ACC112 (cell line): ENCODE measurements around the gene KRT84.
A peak's percentile ranks its signal among the peaks of the same experiment; 100 is the strongest.

Experiments used
- H2AFZ ChIP-seq: fragments of 200-600 bp; sonication (generic); one replicate; pipeline ENCODE4 v1.6.0; 2017; ENCODE audit warnings: antibody characterized with exemption, low read length; ENCODE audit not compliant: unreplicated experiment
- H3K27ac ChIP-seq: fragments of 200-600 bp; sonication (generic); 2 replicates; pipeline ENCODE4 v1.5.1; 2014; ENCODE audit warnings: low read depth, mild to moderate bottlenecking, antibody characterized with exemption, low read length, moderate library complexity
- H3K27me3 ChIP-seq: fragments of 200-600 bp; sonication (generic); 2 replicates; pipeline ENCODE4 v1.6.1; 2014; ENCODE audit warnings: mild to moderate bottlenecking, antibody characterized with exemption, low read length, moderate library complexity, mixed read lengths; ENCODE audit not compliant: insufficient read depth
- H3K36me3 ChIP-seq: fragments of 200-600 bp; sonication (generic); 2 replicates; pipeline ENCODE4 v1.6.1; 2016; ENCODE audit warnings: mild to moderate bottlenecking, antibody characterized with exemption, low read length, moderate library complexity, mixed read lengths; ENCODE audit not compliant: insufficient read depth
- H3K4me1 ChIP-seq: fragments of 200-600 bp; sonication (generic); one replicate; pipeline ENCODE4 v1.6.1; 2016; ENCODE audit warnings: low read length, mixed read lengths; ENCODE audit not compliant: insufficient read depth, unreplicated experiment, control insufficient read depth
- H3K4me3 ChIP-seq: fragments of 200-600 bp; sonication (generic); 2 replicates; pipeline ENCODE4 v1.5.1; 2014; ENCODE audit warnings: mild to moderate bottlenecking, low read depth, low read length
- H3K79me2 ChIP-seq: fragments of 200-600 bp; sonication (generic); one replicate; pipeline ENCODE4 v1.6.0; 2016; ENCODE audit warnings: low read length; ENCODE audit not compliant: control insufficient read depth, unreplicated experiment, insufficient read depth

KRT84 gene

DNA sequence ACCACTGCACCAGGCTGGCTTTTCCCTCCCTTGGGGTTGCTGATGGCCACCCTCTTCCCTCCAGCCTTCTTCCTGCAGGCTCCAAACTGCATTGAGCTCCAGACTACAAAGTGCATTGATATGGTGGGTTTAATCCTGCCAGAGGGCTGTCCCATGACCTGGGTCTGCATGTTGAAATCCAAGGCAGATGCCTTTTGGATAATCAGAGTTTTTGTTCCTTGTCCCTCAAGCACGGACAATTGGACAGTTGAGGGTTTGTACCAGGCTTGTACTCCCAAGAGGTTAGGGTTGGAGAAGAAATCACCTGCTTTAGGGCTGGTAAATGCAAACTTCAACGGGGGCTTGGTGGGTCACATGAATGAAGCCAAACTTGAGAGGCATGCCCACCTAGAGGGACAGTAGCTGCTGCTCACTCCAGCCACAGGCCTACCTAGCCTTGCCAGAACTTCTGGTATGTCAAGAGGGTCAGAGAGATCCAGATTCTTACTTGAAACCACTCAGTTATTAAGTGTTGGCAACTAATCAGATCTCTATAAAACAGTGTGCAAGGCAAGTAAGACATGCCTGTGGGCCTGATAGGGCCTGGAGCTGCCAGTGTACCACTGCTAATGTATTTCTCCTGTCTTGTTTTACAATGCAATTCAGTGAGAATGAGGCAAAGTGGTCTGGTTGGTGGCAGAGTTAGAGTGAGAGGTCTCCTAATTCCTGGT, 42.5 kb downstream of the KRT84 start:
- 0 out of 2 replicates have a peak, but pooled peaks cover 5% of the 10 kb centered on the region for H3K27me3 ChIP-seq
- H3K4me1 ChIP-seq = no peaks in the 10 kb centered on the region
- H3K4me3 ChIP-seq = no peak overlapping the region
- no peak overlapping the region for H2AFZ ChIP-seq
- no peaks in the 10 kb centered on the region for H3K36me3 ChIP-seq
- H3K79me2 ChIP-seq = no peaks in the 10 kb centered on the region
- no peak overlapping the region for H3K27ac ChIP-seq

DNA sequence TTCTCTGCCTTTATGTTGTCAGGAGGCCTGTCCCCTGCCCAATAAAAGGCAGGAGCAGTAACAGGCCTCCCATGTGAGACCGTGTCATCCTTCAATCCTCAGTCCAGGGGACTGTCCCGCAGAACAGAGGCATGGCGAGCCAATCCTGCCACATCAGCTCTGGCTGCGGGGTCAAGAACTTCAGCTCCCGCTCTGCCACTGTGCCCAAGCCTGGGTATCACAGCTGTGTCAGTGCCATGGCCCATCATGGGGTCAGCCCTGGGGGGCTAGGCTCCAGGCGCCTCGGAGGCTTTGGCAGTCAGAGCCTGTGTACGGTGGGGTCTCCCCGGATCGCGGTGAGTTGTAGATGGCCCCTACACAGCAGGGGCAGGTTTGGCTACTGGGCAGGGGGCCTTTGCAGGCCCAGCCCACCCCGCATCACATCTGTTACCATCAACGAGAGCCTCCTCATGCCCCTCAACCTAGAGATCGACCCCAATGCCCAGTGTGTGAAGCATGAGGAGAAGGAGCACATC, 44.3 kb downstream of the KRT84 start:
- no peaks in the 10 kb centered on the region for H3K4me1 ChIP-seq
- no peaks in the 10 kb centered on the region for H3K36me3 ChIP-seq
- H3K79me2 ChIP-seq = no peaks in the 10 kb centered on the region
- H3K4me3 ChIP-seq = no peak overlapping the region
- H3K27ac ChIP-seq = no peak overlapping the region
- H2AFZ ChIP-seq = no peak overlapping the region
- H3K27me3 ChIP-seq = 0 out of 2 replicates have a peak, but pooled peaks cover 5% of the 10 kb centered on the region

DNA sequence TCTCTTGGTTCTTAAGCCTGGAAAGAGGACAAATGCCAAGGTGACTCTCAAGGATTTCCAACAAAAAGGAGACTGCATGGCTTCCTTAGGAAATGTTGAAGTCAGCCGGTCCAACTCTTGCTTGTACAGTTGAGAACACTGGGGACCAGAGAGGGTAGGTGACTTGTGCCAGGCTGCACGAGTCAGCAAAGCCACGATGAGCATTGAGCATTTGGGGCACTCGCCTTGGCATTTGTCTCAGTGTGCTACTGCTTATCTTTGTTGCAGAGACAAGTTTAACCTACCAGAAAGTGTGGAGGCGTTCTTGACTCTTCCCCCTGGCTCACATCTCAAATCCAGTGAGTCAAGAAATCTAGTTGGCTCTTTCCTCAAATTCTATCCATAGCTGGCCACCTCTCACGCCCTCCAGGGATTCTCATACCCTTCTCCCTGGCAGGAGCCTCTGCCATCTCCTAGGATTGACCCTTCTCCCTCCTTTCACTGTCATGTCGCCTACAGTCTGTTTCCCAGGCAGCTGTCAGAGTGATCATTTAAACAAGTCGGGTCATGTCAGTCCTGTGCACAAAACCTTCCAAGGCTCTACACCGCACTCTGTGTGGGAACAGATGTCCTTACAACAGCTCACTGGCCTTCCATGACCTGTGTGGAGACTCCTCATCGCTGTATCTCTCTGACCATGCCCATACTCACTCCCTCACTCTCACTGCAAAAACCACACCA, 47.1 kb downstream of the KRT84 start:
- Histone ChIP-seq H3K27ac (no peak overlapping the region), H3K27me3 (0 out of 2 replicates have a peak, but pooled peaks cover 4% of the 10 kb centered on the region), H3K36me3 (no peaks in the 10 kb centered on the region), H3K4me3 (no peak overlapping the region), H3K4me1 (no peaks in the 10 kb centered on the region), H2AFZ (no peak overlapping the region), H3K79me2 (no peaks in the 10 kb centered on the region)

DNA sequence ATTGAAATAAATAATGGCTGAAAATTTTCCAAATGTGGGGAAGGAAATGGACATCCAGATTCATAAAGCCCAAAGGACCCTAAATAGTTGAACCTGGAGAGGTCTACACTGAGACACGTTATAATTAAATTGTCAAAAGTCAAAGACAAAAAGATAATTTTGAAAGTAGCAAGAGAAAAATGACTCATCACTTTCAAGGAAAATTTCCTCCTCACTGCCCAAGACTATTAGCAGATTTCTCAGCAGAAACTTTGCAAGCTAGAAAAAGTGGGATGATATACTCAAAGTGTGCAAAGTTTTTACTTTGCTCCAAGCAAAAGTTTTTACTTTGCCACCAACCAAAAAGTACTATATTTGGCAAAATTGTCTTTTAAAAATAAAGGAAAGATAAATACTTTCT, 48.4 kb downstream of the KRT84 start:
- H3K27me3 ChIP-seq = 0 out of 2 replicates have a peak, but pooled peaks cover 2% of the 10 kb centered on the region
- H3K79me2 ChIP-seq = no peaks in the 10 kb centered on the region
- H3K27ac ChIP-seq = no peak overlapping the region

DNA sequence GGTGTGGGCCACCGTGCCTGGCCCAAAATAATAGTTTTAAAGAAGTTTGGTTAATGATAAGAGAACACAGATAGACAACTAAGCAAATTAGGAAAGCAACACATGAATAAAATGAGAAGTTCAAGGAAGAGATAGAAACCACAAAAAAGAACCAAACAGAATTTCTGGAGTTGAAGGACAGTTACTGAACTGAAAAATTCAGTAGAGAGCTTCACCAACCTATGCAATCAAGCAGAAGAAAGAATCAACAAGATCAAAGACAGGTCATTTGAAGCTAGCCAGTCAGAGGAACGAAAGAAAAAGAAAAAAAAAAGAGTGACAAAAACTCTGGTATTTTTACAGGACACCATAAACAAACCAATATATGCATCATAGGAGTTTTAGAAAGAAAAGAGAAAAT, 48.8 kb downstream of the KRT84 start:
- Histone ChIP-seq H3K27ac (no peak overlapping the region), H2AFZ (peak overlapping the region; percentile 8), H3K4me3 (no peak overlapping the region), H3K4me1 (no peaks in the 10 kb centered on the region), H3K36me3 (no peaks in the 10 kb centered on the region), H3K27me3 (0 out of 2 replicates have a peak, but pooled peaks cover 2% of the 10 kb centered on the region), H3K79me2 (no peaks in the 10 kb centered on the region)

More for the DNA sequence above, 48.4 kb downstream of the KRT84 start:
- Histone ChIP-seq H2AFZ (peak overlapping the region; percentile 8), H3K36me3 (no peaks in the 10 kb centered on the region), H3K4me3 (no peak overlapping the region), H3K4me1 (no peaks in the 10 kb centered on the region)

DNA sequence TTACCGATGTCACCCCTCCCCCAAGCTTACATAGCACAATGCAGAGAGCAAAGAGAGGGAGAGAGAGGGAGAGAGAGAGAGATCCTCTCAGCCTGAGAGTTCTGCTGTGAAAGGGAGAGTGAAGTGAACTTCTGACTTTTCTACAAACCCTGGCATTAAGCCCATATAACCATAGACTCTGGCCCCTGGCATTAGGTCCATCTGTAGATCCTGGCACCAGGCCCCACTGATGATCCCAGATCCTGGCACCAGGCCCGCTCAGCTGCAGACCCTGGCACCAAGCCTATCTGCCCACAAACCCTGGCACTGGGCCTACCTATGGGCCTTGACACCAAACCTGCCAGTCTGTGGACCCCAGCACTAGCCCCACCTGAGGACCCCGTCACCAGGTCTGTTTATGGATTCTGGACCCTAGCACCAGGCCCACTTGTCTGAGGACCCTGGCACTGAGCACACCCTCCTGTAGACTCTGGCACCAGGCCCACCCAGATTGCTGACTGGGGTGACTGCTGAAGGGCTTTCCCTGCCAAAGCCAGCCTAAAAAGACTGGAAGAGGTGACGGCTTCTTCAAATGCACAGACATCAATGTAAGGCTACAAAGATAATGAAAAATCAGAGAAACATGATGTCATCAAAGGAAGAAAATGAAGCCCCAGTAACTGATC, 49.7 kb downstream of the KRT84 start:
- no peak overlapping the region for H2AFZ ChIP-seq

DNA sequence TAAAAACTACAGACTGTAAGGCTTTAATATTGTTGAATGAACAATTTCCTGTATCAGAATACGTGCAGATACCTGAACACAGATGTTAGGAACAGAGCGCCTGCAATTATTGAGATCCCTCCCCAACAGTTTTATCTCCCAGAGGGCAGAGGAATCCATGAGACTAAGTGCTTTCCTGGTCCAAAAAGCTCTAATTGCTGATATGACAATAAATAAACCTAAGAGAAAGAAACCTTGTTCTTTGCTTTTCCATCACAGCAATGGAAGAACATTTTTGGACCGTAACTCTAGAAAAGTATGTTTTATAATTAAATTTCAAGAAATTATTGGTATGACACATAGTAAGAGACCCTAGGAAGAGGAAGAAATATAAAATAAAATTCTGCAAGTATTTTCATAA, 51.3 kb downstream of the KRT84 start:
- Histone ChIP-seq H2AFZ (no peak overlapping the region), H3K4me3 (no peak overlapping the region), H3K36me3 (no peaks in the 10 kb centered on the region), H3K27me3 (0 out of 2 replicates have a peak, but pooled peaks cover 2% of the 10 kb centered on the region), H3K79me2 (no peaks in the 10 kb centered on the region), H3K4me1 (no peaks in the 10 kb centered on the region), H3K27ac (no peak overlapping the region)

More for the DNA sequence above, 49.7 kb downstream of the KRT84 start:
- no peaks in the 10 kb centered on the region for H3K4me1 ChIP-seq
- H3K79me2 ChIP-seq = no peaks in the 10 kb centered on the region
- H3K36me3 ChIP-seq = no peaks in the 10 kb centered on the region
- no peak overlapping the region for H3K27ac ChIP-seq
- H3K4me3 ChIP-seq = no peak overlapping the region
- 0 out of 2 replicates have a peak, but pooled peaks cover 2% of the 10 kb centered on the region for H3K27me3 ChIP-seq

DNA sequence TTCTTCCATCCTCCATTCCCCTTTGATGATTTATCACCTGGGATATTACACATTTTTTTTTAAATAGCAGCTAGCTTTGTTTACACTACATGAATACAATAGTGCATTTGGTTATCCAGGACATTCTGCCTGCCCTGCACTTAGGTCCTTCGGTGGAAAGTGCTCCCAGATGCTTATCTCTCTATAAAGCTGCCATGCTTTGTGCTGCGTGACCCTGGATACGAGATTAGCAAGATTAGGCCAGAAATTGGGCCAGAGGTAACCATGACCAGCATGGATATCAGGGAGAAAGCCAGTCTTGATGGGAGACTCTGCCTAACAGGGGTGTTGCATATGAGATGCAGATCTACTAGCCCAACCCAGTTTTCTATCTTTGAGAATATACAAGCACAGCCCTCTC, 52.1 kb downstream of the KRT84 start:
- Histone ChIP-seq H3K4me3 (no peak overlapping the region), H3K27me3 (0 out of 2 replicates have a peak, but pooled peaks cover 2% of the 10 kb centered on the region), H3K27ac (no peak overlapping the region), H2AFZ (no peak overlapping the region), H3K36me3 (no peaks in the 10 kb centered on the region), H3K79me2 (no peaks in the 10 kb centered on the region), H3K4me1 (no peaks in the 10 kb centered on the region)

DNA sequence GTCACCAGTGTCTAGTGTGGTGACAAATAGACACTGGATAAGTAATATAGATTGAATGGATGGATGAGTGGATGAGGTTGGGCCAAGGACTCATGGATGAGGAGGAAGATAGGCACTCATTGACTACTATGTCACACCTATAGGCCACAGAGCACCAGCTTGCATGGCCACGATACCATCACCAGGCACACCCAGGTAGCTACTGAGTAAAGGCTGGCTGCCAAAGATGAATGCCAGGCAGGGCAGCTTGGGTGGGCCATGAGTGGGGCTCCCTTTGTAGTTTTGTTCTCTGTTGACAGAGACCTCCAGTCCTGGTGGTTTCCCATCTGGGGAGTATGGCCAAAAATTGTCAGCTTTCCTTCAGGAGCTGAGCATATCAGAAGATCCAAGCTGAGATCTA, 53.1 kb downstream of the KRT84 start:
- Histone ChIP-seq H2AFZ (no peak overlapping the region), H3K27ac (no peak overlapping the region), H3K4me3 (no peak overlapping the region), H3K36me3 (no peaks in the 10 kb centered on the region), H3K27me3 (0 out of 2 replicates have a peak, but pooled peaks cover 2% of the 10 kb centered on the region), H3K79me2 (no peaks in the 10 kb centered on the region), H3K4me1 (peaks cover under 1% of the 10 kb centered on the region)

DNA sequence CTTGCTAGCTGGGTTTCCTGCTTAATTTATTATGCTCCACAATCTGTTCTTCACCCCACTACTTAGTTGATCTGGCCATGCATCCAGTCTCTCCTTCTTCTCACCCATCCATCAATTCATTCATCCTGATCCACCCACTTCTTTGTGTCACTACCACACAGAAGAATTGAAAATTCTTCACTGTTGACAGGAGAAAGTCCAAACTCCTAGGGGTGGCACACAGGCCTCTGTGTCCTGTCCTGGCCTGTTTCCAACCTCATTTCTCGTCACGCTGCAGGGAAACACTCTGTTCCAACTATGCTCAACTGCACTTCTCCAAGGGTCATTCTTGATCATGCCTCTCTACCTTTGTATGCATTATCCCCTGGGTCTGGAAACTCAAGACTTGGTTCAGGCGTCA, 53.6 kb downstream of the KRT84 start:
- Histone ChIP-seq H3K4me3 (no peak overlapping the region), H3K79me2 (no peaks in the 10 kb centered on the region), H2AFZ (no peak overlapping the region), H3K27me3 (0 out of 2 replicates have a peak, but pooled peaks cover 2% of the 10 kb centered on the region), H3K4me1 (peaks cover 4% of the 10 kb centered on the region), H3K27ac (no peak overlapping the region), H3K36me3 (no peaks in the 10 kb centered on the region)
